HG03159 (cell line): ENCODE measurements around the gene BANK1.

Experiments
- ATAC-seq: cut with Tn5 transposase; IDR thresholded peaks from one replicate; pipeline ENCODE4 v1.9.1; 2021; ENCODE audit warnings: mild to moderate bottlenecking, moderate library complexity; ENCODE audit not compliant: unreplicated experiment

BANK1 gene

GRCh38 chr4:101790521-101791181 lies at the start of gene BANK1:
TSS of gene BANK1 (plus strand) at chr4:101790730. CDS start at chr4:101790881, 151 bp downstream.
- ATAC-seq = peak; percentile 100

GRCh38 chr4:101753721-101754120 lies 36.8 kb upstream of the BANK1 start:
- no peak for ATAC-seq

- ATAC-seq = no peak
Observed at GRCh38 chr4:101756181-101756580, 34.3 kb upstream of the BANK1 start.

GRCh38 chr4:101761405-101761804 lies 29.1 kb upstream of the BANK1 start:
- no peak for ATAC-seq

- ATAC-seq = no peak
Observed at GRCh38 chr4:101762025-101762424, 28.5 kb upstream of the BANK1 start.

- no peak for ATAC-seq
Observed at GRCh38 chr4:101762534-101762933, 28.0 kb upstream of the BANK1 start.

GRCh38 chr4:101763576-101763975 lies 27.0 kb upstream of the BANK1 start:
- no peak for ATAC-seq

GRCh38 chr4:101774807-101775206 lies 15.7 kb upstream of the BANK1 start:
- ATAC-seq = no peak

GRCh38 chr4:101777431-101777830 lies 13.1 kb upstream of the BANK1 start:
- no peak for ATAC-seq

GRCh38 chr4:101780284-101780683 lies 10.2 kb upstream of the BANK1 start:
- no peak for ATAC-seq

- no peak for ATAC-seq
Observed at GRCh38 chr4:101782546-101782945, 8.0 kb upstream of the BANK1 start.

- no peak for ATAC-seq
Observed at GRCh38 chr4:101784957-101785356, 5.6 kb upstream of the BANK1 start.

- ATAC-seq = no peak
Observed at GRCh38 chr4:101785486-101785885, 5.0 kb upstream of the BANK1 start.

- no peak for ATAC-seq
Observed at GRCh38 chr4:101787701-101788316, 2.7 kb upstream of the BANK1 start.

GRCh38 chr4:101791182-101791558 lies 640 bp downstream of the BANK1 start:
- peak; percentile 4 for ATAC-seq

GRCh38 chr4:101792056-101792590 lies 1.6 kb downstream of the BANK1 start:
- ATAC-seq = no peak

- no peak for ATAC-seq
Observed at GRCh38 chr4:101793397-101793796, 2.9 kb downstream of the BANK1 start.

GRCh38 chr4:101794806-101795205 lies 4.3 kb downstream of the BANK1 start:
- ATAC-seq = no peak

- no peak for ATAC-seq
Observed at GRCh38 chr4:101795704-101796103, 5.2 kb downstream of the BANK1 start.

- no peak for ATAC-seq
Observed at GRCh38 chr4:101801958-101802357, 11.4 kb downstream of the BANK1 start.

- ATAC-seq = peak; percentile 97
Observed at GRCh38 chr4:101806914-101807313, 16.4 kb downstream of the BANK1 start.

- peak; percentile 32 for ATAC-seq
Observed at GRCh38 chr4:101807351-101807750, 16.8 kb downstream of the BANK1 start.
